Measurements from ENCODE around the gene MTFP1.

GRCh38 chr22:30400159-30400558 lies 25.4 kb upstream of the MTFP1 start:
- TF ChIP-seq CTCF (IDR thresholded peaks at IDR 0.05) (no peak), POLR2A (IDR thresholded peaks at IDR 0.05) (no peak)

All from lower leg skin (tissue), 3 donors.